GM12875 (cell line): ENCODE results near the gene SPHKAP.

Experiments used
- H3K4me3 ChIP-seq: one replicate; pipeline ENCODE4 v1.5.1; 2011; ENCODE audit warnings: low read depth, low read length, control low read depth
- TF ChIP-seq, protein P1 (sequence below): IDR thresholded peaks from 2 replicates; pipeline ENCODE4 v1.5.1; 2011; ENCODE audit warnings: low read depth, mild to moderate bottlenecking, control low read depth, inconsistent platforms, low read length, moderate library complexity, borderline replicate concordance; ENCODE audit not compliant: insufficient read depth

SPHKAP gene

DNA sequence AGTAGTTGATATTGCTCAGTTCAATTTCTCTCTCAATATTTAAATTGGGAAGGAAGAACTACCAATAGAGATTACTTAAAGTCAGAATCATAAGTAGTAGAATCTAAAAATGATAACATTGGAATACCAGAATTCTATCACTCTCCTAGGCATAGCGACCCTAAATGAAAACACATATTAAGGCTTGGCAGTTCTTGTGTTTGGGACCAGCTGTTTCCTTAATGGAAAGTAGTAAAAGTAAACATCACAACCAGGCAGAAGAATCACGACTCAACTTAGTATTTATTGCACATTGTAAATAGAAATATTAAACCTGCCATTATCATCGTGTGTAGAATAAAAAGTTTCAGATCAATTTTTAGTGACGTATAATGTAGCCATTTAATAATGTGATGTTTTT is 117.5 kb downstream of the SPHKAP start:
- no peak overlapping the region for H3K4me3 ChIP-seq
- TF ChIP-seq, protein P1, sequence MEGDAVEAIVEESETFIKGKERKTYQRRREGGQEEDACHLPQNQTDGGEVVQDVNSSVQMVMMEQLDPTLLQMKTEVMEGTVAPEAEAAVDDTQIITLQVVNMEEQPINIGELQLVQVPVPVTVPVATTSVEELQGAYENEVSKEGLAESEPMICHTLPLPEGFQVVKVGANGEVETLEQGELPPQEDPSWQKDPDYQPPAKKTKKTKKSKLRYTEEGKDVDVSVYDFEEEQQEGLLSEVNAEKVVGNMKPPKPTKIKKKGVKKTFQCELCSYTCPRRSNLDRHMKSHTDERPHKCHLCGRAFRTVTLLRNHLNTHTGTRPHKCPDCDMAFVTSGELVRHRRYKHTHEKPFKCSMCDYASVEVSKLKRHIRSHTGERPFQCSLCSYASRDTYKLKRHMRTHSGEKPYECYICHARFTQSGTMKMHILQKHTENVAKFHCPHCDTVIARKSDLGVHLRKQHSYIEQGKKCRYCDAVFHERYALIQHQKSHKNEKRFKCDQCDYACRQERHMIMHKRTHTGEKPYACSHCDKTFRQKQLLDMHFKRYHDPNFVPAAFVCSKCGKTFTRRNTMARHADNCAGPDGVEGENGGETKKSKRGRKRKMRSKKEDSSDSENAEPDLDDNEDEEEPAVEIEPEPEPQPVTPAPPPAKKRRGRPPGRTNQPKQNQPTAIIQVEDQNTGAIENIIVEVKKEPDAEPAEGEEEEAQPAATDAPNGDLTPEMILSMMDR, result no peak

DNA sequence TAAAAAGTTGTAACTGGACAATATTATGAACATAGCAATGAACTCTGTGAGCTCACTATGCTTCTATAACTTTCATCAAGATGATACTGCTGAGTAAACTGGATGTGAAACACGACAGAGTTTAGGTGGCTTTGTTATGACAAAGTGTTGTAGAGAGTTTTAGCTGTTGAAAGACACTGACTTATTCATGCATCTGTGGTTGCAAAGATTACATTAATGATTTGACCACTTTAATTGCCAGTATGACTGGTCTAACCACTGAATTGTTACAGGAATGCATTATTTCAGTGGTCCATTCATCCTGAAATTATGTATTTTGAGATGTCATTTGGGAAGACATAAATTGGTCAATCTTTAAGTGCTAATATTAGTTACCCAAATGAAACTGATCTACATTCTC is 117.9 kb downstream of the SPHKAP start:
- H3K4me3 ChIP-seq, result no peak overlapping the region
- TF ChIP-seq, protein P1, result no peak

DNA sequence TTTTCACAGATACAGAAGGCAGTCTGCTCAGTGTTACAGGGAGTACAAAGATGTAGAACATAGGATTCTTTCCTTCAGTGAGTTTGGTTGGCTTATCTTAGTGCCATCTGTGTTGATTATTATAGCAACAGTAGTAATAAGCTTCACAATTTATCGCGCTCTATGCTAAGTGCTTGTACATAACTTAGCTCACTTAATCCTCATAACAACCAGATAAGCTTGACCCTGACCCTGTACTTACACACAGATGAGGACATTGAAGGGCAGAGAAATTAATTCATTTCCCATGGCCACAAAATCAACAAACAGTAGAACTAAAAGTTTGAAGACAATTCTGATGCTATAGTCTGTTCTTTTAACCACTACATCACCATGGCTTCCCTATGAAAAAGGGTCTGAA is 121.8 kb downstream of the SPHKAP start:
- no peak overlapping the region for H3K4me3 ChIP-seq
- TF ChIP-seq, protein P1, result no peak

DNA sequence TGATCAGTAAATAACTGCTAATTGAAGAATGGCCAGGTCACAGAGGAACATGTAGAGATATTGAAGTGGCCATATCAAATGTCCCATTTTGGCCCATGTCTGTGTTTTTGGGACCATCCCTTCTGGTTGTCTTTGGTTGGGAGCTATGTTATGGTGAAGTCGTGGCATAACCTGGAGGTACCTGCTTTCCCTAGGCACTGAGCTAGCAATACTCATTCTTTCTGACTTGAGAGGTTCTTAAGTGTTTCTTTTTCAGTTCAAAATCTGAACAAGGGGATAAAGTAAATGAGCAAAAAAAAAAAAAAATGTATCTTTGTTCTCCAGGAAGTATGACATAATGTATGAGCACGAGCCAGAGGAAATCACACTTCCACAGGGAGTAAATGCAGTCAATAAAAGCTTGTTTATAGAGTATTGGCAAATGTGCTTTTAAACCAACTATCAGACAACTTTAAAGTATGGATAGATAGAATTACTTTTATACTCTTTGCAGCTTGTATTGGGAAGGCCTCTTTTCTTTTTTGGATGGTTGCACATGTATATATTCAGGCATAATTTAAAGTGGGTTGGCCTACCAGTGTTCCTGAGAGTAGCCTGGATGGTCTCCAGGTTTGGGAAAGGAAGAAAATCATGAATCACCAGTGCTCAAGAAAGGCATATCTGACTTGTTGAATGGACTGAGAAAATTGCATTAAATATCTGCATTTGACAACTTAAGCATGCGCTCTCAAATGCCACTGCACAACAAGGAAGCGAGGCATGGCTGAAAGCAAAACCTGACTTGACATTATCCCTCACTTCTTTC is 125.0 kb downstream of the SPHKAP start:
- TF ChIP-seq, protein P1, result no peak
- no peak overlapping the region for H3K4me3 ChIP-seq

DNA sequence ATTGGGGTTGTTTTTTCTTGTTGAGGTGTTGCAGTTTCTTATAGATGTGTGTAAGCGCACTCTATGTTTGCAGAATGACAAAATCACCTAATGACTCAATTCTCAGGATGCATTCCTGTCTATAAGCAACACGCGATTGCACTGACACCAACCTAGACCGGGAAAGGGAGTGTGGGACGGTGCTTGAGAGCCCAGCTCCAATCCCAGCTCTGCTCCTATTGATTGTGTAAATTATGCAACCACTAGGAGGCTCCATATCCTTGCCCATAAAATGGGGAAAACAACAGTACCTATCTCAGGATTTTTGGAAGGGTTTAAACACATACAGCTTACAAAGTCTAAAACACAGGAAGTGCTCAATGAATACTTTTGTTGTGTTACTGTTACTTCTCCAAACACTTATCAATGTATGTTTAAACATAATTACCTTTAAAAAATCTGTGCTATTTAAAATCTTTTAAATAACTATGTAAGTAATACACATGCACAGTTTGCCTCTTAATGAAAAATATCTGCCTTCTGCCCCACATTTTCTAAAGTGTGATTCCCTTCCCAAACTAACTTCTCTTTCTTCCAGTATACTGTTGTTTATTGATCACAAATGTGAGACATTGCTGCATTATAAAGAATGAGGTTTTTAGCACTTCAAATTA is 132.5 kb downstream of the SPHKAP start:
- TF ChIP-seq, protein P1, result peak; percentile 48; the same call in 1 of the 2 replicates
- no peak overlapping the region for H3K4me3 ChIP-seq

DNA sequence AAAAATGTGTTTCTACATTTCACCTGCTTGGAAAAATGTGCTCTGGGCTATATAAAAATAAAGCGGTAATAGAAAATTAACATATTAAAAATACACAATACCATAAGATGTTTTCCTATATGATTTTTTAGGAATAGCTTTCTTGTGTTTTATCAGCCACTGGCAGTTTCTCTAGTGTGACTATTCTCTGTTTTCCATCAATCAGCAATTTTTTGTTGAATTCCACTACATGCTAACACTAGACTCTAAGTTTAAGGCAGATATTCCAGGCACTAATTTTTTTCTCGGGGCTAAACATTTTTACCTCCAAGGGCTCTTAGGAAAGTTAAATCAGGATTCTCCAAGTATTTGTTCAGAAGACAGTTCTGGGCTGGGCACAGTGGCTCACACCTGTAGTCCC is 140.5 kb downstream of the SPHKAP start:
- H3K4me3 ChIP-seq, result no peak overlapping the region
- TF ChIP-seq, protein P1, result no peak
